Coronary artery (tissue), 2 donors: ENCODE results near the gene ZBTB22.
A peak's percentile ranks its signal among the peaks of the same experiment; 100 is the strongest.

Experiments
- DNase-seq: peaks from one replicate; pipeline ENCODE4 v3.0.0-alpha.2; 2017; ENCODE audit warnings: low spot score
- H3K27ac ChIP-seq, 2 donors: fragments of 200-600 bp; sonication (generic); one replicate each; pipeline ENCODE4 v1.5.1; 2016 to 2019
- H3K4me3 ChIP-seq: fragments of 200-600 bp; sonication (generic); 2 replicates; pipeline ENCODE4 v1.5.1; 2016; ENCODE audit warnings: mild to moderate bottlenecking, moderate library complexity
- TF ChIP-seq, protein P1 (sequence below): fragments of 200-600 bp; sonication (generic); IDR thresholded peaks from one replicate; pipeline ENCODE4 v1.5.1; 2019; ENCODE audit warnings: antibody characterized with exemption

Gene ZBTB22

GRCh38 chr6:33304216-33304615, 13.3 kb downstream of the ZBTB22 start:
- TF ChIP-seq, protein P1, sequence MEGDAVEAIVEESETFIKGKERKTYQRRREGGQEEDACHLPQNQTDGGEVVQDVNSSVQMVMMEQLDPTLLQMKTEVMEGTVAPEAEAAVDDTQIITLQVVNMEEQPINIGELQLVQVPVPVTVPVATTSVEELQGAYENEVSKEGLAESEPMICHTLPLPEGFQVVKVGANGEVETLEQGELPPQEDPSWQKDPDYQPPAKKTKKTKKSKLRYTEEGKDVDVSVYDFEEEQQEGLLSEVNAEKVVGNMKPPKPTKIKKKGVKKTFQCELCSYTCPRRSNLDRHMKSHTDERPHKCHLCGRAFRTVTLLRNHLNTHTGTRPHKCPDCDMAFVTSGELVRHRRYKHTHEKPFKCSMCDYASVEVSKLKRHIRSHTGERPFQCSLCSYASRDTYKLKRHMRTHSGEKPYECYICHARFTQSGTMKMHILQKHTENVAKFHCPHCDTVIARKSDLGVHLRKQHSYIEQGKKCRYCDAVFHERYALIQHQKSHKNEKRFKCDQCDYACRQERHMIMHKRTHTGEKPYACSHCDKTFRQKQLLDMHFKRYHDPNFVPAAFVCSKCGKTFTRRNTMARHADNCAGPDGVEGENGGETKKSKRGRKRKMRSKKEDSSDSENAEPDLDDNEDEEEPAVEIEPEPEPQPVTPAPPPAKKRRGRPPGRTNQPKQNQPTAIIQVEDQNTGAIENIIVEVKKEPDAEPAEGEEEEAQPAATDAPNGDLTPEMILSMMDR: no peak
- DNase-seq: no peak
- H3K4me3 ChIP-seq: no peak overlapping the region
- H3K27ac ChIP-seq: no peak overlapping the region

DNA sequence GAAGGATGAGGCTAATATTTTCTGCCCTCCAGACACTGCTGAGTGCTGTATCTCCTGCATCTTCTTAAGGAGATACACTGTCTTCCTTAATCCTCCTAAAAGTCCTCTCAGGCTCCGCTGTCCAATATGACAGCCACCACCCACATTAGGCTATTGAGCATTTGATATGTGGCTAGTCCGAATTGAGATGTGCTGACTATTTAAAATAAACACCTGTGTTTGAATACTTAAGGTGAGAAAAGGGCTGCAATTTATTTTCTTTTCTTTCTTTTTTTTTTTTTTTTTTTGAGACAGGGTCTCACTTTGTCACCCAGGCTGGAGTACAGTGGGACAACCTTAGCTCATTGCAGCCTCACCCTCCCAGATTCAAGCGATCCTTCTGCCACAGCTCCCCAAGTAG, 15.7 kb downstream of the ZBTB22 start:
- DNase-seq: no peak
- Histone ChIP-seq H3K4me3 (no peak overlapping the region), H3K27ac (no peak overlapping the region)
- TF ChIP-seq, protein P1: no peak

DNA sequence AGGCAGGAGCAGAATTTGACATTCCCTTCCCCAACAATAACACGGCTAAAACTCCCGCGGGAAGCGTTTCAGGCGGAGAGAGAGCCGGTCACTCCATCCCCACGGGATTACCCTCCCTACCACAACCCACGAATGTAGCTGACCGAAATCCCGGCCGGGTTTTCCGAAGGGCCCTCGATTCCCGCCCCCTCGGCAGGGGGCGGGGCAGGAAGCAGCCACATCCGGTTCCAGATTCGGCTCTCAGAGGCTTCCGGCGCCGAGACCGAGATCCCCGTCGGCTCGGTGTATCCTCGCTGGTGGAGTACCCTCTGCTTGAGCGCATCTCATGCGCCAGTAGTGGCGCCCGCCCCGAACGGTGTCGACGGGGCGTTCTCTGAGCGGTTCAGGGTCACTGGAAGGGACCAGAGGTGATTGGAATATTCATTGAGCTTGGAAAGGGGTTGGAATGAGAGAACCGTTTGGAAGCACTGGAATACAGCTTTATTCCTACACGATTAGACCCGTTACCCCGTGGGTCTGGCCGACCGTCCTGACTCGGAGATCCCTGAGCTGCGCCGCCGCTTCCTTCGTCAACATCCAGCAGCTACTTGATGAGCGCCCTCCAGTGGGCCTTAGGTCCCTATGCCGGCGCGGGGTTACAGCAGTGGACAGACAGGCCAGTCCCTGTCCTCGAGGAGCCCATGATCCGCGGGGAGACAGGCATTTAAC, 18.2 kb downstream of the ZBTB22 start:
- H3K27ac ChIP-seq: peak overlapping the region; percentile 92 to 97
- peak; percentile 92 for DNase-seq
- peak overlapping the region; percentile 90 for H3K4me3 ChIP-seq
- TF ChIP-seq, protein P1: no peak

DNA sequence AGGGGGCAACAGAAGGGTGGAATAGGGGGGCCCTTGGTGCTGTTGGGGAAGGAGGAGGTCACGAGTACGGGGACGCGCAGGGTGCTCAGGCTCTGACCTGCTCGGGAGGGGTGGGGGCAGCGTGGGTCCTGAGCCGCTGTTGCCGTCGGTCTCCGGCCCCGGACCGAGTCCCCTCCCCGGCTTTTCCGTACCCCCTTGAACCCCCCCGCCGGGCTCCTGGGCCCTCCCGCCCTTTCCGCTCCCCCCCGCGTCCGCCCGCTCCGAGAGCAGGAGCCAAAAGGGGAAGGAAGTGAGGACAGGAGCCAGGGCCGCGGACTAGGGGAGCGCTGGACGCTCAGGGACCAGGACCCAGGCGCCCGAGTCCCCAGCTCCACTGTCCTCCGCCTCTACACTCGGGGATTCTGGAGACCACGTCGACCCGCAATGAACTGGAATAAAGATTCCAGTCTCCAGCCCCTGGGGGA, 18.7 kb downstream of the ZBTB22 start, which contains the start of gene RGL2:
Gene RGL2 (minus strand): TSS at position 170 of the 464 bp plus-strand sequence. CDS start 332 bp downstream, outside the sequence.
- peak; percentile 90 for DNase-seq
- Histone ChIP-seq H3K27ac (peak within 1 kb of the TSS; percentile 92 to 97), H3K4me3 (peak within 1 kb of the TSS; percentile 90)
- TF ChIP-seq, protein P1: no peak

DNA sequence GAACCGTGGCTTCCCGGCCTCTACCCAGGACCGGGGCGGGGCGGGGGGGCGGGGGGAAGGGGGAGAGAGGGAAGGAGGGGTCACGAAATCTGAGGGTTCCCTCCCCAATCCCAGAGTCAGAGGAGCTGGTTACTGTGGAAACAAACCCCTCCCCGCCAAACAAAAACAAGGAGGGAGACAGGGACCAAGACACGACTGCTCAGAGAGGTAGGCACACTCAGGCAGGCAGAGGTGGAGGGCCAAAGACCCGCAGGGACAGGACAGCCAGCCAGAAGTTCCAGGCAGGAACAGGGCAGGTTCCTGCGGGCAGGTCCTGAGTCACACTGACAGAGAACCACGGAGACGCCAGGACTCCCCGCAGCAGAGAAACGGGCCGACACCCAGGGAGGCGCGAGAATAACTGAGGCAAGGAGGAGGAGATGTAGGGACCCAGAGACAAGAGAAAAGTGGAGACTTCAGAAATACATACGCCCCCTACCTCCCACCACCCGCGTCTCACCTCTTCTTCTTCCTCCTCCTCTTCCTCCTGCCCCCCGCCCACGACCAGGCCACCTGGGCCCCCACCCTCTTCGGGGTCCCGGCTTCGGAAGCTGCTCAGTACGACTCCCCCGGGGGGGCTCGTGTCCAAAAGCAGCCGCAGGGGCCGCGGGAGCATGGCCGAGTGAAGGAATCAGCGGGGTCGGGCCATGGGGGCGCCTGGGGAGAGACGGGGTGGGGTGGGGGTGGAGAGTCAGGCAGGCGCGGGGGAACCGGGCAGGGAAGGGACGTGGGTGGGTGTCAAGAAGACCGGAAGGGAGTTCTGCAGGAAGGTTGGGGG, 19.4 kb downstream of the ZBTB22 start:
- H3K4me3 ChIP-seq: peak overlapping the region; percentile 90
- TF ChIP-seq, protein P1: no peak
- peak; percentile 91 for DNase-seq
- peak overlapping the region; percentile 92 to 97 for H3K27ac ChIP-seq

DNA sequence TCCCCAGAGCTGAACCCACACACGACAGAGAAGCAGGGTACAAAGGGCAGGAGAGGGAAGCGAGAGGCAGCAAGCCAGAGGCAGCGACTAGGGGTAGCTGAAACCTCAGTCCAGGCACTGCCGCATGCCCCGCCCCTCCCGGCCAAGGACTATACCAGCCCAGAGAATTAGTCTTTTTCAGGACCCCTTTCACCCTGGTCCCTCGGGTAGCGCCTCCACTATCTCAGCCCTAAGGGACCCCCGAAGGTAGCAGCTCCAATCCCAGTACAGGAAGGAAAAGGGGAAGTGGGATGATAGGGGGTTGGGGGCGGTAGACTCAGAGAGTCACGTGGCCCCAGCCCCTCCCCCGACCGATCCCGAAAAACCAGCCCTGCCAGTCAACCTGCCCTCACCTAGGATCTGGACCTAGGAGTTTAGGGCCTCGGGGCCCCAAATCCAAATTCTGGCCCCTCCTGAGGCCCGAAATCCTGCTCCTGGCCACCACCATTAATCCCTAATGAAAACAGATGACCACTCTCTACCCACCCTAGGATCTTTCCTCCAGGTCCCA, 20.1 kb downstream of the ZBTB22 start:
- TF ChIP-seq, protein P1: no peak
- peak overlapping the region; percentile 90 for H3K4me3 ChIP-seq
- H3K27ac ChIP-seq: peak overlapping the region; percentile 92 to 97
- DNase-seq: no peak
